ENCODE results near the gene KCNJ11.

The KCNJ11 gene

GRCh38 chr11:17389957-17390649, 1.6 kb upstream of the KCNJ11 start:
- no peak for FAIRE-seq

- FAIRE-seq, result no peak
Observed at GRCh38 chr11:17389211-17389956, 925 bp upstream of the KCNJ11 start.

GRCh38 chr11:17387811-17388210, 648 bp downstream of the KCNJ11 start:
- no peak for FAIRE-seq

GRCh38 chr11:17387254-17387653, 1.2 kb downstream of the KCNJ11 start:
- no peak for FAIRE-seq

GRCh38 chr11:17386331-17387084, 2.0 kb downstream of the KCNJ11 start:
- FAIRE-seq, result no peak

GRCh38 chr11:17385926-17386325, 2.5 kb downstream of the KCNJ11 start:
- no peak for FAIRE-seq

- no peak for FAIRE-seq
Observed at GRCh38 chr11:17385492-17385891, 3.0 kb downstream of the KCNJ11 start.

GRCh38 chr11:17384002-17384511, 4.4 kb downstream of the KCNJ11 start:
- FAIRE-seq, result no peak

GRCh38 chr11:17383461-17383860, 5.0 kb downstream of the KCNJ11 start:
- no peak for FAIRE-seq

GRCh38 chr11:17382046-17382728, 6.3 kb downstream of the KCNJ11 start:
- FAIRE-seq, result no peak

GRCh38 chr11:17381156-17381555, 7.3 kb downstream of the KCNJ11 start:
- no peak for FAIRE-seq

- FAIRE-seq, result no peak
Observed at GRCh38 chr11:17379383-17380180, 8.9 kb downstream of the KCNJ11 start.

- no peak for FAIRE-seq
Observed at GRCh38 chr11:17378655-17379054, 9.8 kb downstream of the KCNJ11 start.

GRCh38 chr11:17376493-17376892, 12.0 kb downstream of the KCNJ11 start:
- FAIRE-seq, result no peak

- no peak for FAIRE-seq
Observed at GRCh38 chr11:17375547-17375946, 12.9 kb downstream of the KCNJ11 start.

- no peak for FAIRE-seq
Observed at GRCh38 chr11:17371614-17372013, 16.8 kb downstream of the KCNJ11 start.

GRCh38 chr11:17369684-17370243, 18.7 kb downstream of the KCNJ11 start:
- no peak for FAIRE-seq

- no peak for FAIRE-seq
Observed at GRCh38 chr11:17369094-17369493, 19.4 kb downstream of the KCNJ11 start.

- no peak for FAIRE-seq
Observed at GRCh38 chr11:17368551-17368950, 19.9 kb downstream of the KCNJ11 start.

- FAIRE-seq, result no peak
Observed at GRCh38 chr11:17366495-17366894, 22.0 kb downstream of the KCNJ11 start.

- FAIRE-seq, result peak; percentile 57
Observed at GRCh38 chr11:17354601-17354991, 33.9 kb downstream of the KCNJ11 start.

All from TTC549 (cell line).